ENCODE results near the gene ITM2C. TPM values are rescaled to one million over a fixed set of nuclear protein-coding genes. Genes with fewer than 3 reads are reported as not detected.
A peak's percentile ranks its signal among the peaks of the same experiment; 100 is the strongest.

The ITM2C gene
- total and polyA plus RNA-seq, 2 experiments from 2014 or later, result 241 to 367 TPM

GRCh38 chr2:230879891-230880290 is 15.1 kb downstream of the ITM2C start (continued):
- no peak for TF ChIP-seq ZNF462 (CRISPR knock-in tag; IDR thresholded peaks at IDR 0.05)

- H4K20me1 ChIP-seq (replicated peaks; ENCODE audit: insufficient read depth), result no peaks in the 10 kb centered on the region; the same call in 1 of the 2 replicates
- H3K4me2 ChIP-seq, result no peak overlapping the region
- peaks cover 16% of the 10 kb centered on the region; the same call in 1 of the 2 replicates for H3F3A ChIP-seq (replicated peaks; ENCODE audit: low read depth)
- no peak for TF ChIP-seq ZNF331 (CRISPR knock-in tag; IDR thresholded peaks at IDR 0.05; ENCODE audit: low read depth)
- TF ChIP-seq NANOG (IDR thresholded peaks at IDR 0.05; ENCODE audit: borderline replicate concordance), result no peak
- TF ChIP-seq CTCF (conservative IDR thresholded peaks at IDR 0.05; ENCODE audit: low read depth in 2 of 2), result peak in 1 of 2 experiments; percentile 52; a peak in 3 of 4 replicates
- Mint-ChIP-seq H3K9me3 (no peaks in the 10 kb centered on the region), H3K4me1 (peaks cover 29% of the 10 kb centered on the region), H3K4me3 (no peak overlapping the region), H3K36me3 (ENCODE audit: low read depth) (peaks cover 39% of the 10 kb centered on the region), H3K27me3 (ENCODE audit: insufficient read depth, low read depth, poor library complexity) (peaks cover 2% of the 10 kb centered on the region), H3K27ac (no peak overlapping the region; the same call in 1 of the 2 replicates)
- H2AFZ ChIP-seq, result no peak overlapping the region
- H3K4me1 ChIP-seq (ENCODE audit: insufficient read depth), result no peaks in the 10 kb centered on the region; the same call in 1 of the 2 replicates
- peaks cover 26% of the 10 kb centered on the region for H3K36me3 ChIP-seq (ENCODE audit: insufficient read depth)
- no peak overlapping the region for H3K4me3 ChIP-seq
- DNase-seq (ENCODE audit: low spot score) (no peak), ATAC-seq (peak; percentile 19)
- no peaks in the 10 kb centered on the region for H3K27me3 ChIP-seq (ENCODE audit: insufficient read depth)
- no peak overlapping the region for H3K27ac ChIP-seq (ENCODE audit: low read depth)
- H3K79me2 ChIP-seq (replicated peaks; ENCODE audit: insufficient read depth), result no peaks in the 10 kb centered on the region
- no peaks in the 10 kb centered on the region for H3K9me2 ChIP-seq (ENCODE audit: insufficient read depth)
These were observed 17.1 kb downstream of the ITM2C start for GRCh38 chr2:230881840-230882239.
